ENCODE measurements around the gene FGF14.

DNA sequence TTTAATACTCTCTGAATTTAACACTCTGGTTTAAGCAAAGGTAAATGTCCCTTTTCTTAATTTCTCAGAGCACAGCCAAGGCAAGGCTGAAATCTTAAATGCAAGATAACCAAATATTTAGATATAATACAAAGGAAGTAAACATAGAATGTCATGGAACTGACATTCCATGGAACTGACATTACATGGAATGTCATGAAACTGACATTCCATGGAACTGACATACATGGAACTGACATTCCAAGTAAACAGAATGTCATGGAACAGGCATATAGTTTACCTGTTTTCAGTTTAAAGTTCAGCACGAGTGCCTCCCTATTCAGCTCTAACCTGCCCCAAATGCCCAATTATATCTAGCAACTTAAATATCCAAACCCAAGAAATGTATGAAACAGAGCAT lies 21.8 kb downstream of the FGF14 start:
- TF ChIP-seq, protein P1, sequence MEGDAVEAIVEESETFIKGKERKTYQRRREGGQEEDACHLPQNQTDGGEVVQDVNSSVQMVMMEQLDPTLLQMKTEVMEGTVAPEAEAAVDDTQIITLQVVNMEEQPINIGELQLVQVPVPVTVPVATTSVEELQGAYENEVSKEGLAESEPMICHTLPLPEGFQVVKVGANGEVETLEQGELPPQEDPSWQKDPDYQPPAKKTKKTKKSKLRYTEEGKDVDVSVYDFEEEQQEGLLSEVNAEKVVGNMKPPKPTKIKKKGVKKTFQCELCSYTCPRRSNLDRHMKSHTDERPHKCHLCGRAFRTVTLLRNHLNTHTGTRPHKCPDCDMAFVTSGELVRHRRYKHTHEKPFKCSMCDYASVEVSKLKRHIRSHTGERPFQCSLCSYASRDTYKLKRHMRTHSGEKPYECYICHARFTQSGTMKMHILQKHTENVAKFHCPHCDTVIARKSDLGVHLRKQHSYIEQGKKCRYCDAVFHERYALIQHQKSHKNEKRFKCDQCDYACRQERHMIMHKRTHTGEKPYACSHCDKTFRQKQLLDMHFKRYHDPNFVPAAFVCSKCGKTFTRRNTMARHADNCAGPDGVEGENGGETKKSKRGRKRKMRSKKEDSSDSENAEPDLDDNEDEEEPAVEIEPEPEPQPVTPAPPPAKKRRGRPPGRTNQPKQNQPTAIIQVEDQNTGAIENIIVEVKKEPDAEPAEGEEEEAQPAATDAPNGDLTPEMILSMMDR (IDR thresholded peaks at IDR 0.05), result no peak
- no peak for TF ChIP-seq POLR2A (IDR thresholded peaks at IDR 0.05)
